ENCODE results near the gene USB1.

DNA sequence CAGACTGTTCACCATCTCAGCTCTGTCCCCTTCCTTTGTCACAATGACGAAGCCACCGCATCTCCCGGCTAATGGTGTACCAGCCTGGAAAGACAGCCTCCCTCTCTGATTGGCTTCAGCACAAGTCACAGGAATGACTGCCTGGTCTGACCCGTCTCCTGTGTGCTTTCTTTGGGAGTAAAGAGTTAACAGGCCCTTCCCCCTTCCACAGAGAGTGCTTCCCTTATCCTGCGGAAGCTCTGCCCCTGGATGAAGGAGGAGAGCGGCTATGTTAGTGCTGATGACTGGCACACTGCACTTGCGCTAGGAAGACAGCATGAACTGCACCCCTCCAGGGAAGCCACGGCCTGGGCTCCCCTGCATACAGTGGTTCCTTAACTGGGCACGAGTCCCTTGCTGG is 11.3 kb downstream of the USB1 start:
- TF ChIP-seq, protein P1, sequence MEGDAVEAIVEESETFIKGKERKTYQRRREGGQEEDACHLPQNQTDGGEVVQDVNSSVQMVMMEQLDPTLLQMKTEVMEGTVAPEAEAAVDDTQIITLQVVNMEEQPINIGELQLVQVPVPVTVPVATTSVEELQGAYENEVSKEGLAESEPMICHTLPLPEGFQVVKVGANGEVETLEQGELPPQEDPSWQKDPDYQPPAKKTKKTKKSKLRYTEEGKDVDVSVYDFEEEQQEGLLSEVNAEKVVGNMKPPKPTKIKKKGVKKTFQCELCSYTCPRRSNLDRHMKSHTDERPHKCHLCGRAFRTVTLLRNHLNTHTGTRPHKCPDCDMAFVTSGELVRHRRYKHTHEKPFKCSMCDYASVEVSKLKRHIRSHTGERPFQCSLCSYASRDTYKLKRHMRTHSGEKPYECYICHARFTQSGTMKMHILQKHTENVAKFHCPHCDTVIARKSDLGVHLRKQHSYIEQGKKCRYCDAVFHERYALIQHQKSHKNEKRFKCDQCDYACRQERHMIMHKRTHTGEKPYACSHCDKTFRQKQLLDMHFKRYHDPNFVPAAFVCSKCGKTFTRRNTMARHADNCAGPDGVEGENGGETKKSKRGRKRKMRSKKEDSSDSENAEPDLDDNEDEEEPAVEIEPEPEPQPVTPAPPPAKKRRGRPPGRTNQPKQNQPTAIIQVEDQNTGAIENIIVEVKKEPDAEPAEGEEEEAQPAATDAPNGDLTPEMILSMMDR (conservative IDR thresholded peaks at IDR 0.05 in 1 of 2, IDR thresholded peaks at IDR 0.05 in 1 of 2; ENCODE audit: low read depth in 1 of 2, low read length in 2 of 2), result no peak
- TF ChIP-seq EZH2 (IDR thresholded peaks at IDR 0.05; ENCODE audit: low read length, missing control alignments), result no peak
